Measurements from ENCODE around the gene CPNE4. TPM values are rescaled to one million over a fixed set of nuclear protein-coding genes. Genes with fewer than 3 reads are reported as not detected.
A peak's percentile ranks its signal among the peaks of the same experiment; 100 is the strongest.

Gene CPNE4
- total and polyA plus RNA-seq, 8 donors: 0.15 to 8.9 (median 1.7) TPM

DNA sequence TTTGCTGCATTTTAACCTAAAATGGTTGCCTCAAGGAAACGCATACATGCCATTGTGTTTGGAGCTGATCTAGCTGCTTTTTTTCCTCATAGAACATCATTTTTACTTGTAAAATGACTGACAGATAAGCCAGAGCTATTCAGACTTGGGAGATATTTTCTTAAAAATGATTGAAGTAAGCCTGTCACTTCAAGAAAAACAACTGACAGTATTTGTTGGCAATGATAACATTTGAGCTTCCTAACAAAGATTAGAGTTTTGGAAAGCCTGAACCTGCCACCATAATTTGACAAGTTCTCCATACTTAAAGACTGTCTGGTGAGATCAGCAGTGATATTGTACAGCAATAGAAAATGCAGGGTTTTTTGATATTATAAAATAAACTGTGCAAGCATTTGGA lies 504.4 kb downstream of the CPNE4 start:
- Histone ChIP-seq H3K27ac (no peak overlapping the region), H3K36me3 (no peaks in the 10 kb centered on the region), H3K9me3 (no peaks in the 10 kb centered on the region), H3K27me3 (peaks cover 0 to 34% (median 12%) of the 10 kb centered on the region in 3 donors), H3K4me3 (no peak overlapping the region), H3K4me1 (peaks cover 0 to 6% (median 4%) of the 10 kb centered on the region in 4 donors)
- WGBS, 5 donors: 78 to 92% (median 84%) methylated on average over 1 of the region's 1 CpG
- no peak for DNase-seq
- TF ChIP-seq, protein P1, sequence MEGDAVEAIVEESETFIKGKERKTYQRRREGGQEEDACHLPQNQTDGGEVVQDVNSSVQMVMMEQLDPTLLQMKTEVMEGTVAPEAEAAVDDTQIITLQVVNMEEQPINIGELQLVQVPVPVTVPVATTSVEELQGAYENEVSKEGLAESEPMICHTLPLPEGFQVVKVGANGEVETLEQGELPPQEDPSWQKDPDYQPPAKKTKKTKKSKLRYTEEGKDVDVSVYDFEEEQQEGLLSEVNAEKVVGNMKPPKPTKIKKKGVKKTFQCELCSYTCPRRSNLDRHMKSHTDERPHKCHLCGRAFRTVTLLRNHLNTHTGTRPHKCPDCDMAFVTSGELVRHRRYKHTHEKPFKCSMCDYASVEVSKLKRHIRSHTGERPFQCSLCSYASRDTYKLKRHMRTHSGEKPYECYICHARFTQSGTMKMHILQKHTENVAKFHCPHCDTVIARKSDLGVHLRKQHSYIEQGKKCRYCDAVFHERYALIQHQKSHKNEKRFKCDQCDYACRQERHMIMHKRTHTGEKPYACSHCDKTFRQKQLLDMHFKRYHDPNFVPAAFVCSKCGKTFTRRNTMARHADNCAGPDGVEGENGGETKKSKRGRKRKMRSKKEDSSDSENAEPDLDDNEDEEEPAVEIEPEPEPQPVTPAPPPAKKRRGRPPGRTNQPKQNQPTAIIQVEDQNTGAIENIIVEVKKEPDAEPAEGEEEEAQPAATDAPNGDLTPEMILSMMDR (IDR thresholded peaks at IDR 0.05): no peak
- TF ChIP-seq POLR2AphosphoS5 (IDR thresholded peaks at IDR 0.05) (no peak), POLR2A (IDR thresholded peaks at IDR 0.05) (no peak)
- intact Hi-C loops (cut with DNase I; ENCODE audit: low total_unique reads): no loop called here

DNA sequence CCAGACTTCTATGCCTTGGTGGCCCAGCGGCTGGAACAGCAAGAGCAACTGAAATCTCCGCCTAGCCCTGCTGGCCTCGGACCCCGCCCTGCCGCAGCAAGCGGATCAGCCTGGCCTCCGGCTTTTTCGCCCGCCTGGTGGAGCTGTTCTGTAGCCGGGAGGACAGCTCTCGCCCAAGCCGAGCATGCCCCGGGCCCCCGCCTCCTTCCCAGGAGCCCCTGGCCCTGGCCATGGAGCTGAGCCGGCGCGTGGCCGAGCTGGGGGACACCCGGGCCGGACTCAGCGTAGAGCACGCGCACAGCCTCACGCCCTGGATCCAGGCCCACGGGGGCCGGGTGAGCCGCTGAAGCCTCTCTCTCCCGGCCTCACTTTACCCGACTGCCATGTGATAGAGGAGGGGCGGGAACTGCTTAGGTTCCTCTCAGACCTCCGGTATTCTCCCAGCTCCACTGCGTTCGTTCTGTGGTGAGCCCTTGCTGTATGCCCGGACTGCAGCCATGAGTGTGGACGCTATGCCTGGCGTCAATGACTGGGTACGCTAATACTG lies 507.9 kb downstream of the CPNE4 start:
- 13 to 28% (median 15%) methylated on average over 9 to 37 of the region's 37 CpGs for WGBS, 5 donors
- intact Hi-C loops (cut with DNase I; ENCODE audit: low total_unique reads): no loop called here
- TF ChIP-seq POLR2AphosphoS5 (IDR thresholded peaks at IDR 0.05) (no peak), POLR2A (IDR thresholded peaks at IDR 0.05) (no peak), EP300 (IDR thresholded peaks at IDR 0.05) (no peak)
- TF ChIP-seq, protein P1 (IDR thresholded peaks at IDR 0.05): no peak
- Histone ChIP-seq H3K4me1 (peaks cover 0 to 6% (median 4%) of the 10 kb centered on the region in 4 donors), H3K36me3 (no peaks in the 10 kb centered on the region), H3K27ac (no peak overlapping the region), H3K4me3 (peak overlapping the region; percentile 26 to 38 (median 28)), H3K27me3 (peaks cover 0 to 37% (median 13%) of the 10 kb centered on the region in 3 donors), H3K9me3 (no peaks in the 10 kb centered on the region)
- DNase-seq: peak; percentile 26 to 81

DNA sequence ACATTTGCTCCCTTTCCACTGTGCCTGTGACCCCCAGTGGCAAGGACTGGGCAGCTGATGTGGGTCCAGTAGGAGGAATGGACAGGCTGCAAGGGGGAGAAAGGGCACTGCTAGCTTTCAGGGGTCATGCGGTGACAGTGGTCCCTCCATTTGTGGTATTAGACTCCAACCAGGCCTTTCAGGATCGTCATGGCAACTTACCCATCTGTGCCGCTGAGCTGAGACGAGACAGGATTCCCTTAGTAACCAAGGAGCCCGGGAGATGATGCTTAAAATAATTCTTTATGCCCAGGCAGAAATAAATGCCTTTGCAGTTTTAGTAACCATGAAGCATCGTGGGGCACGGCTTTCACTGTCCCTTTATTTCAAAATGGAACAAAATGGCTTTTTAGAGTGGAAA lies 516.1 kb downstream of the CPNE4 start:
- no peak for DNase-seq
- H3K4me1 ChIP-seq: no peaks in the 10 kb centered on the region
- H3K27ac ChIP-seq: no peak overlapping the region
- no peaks in the 10 kb centered on the region for H3K27me3 ChIP-seq
- TF ChIP-seq POLR2AphosphoS5 (IDR thresholded peaks at IDR 0.05) (no peak), EP300 (IDR thresholded peaks at IDR 0.05) (no peak), POLR2A (IDR thresholded peaks at IDR 0.05) (no peak)
- TF ChIP-seq, protein P1 (IDR thresholded peaks at IDR 0.05): no peak
- H3K9me3 ChIP-seq: peaks cover 0 to 7% (median 2%) of the 10 kb centered on the region in 4 donors
- no peak overlapping the region for H3K4me3 ChIP-seq
- no peaks in the 10 kb centered on the region for H3K36me3 ChIP-seq
- 73 to 88% (median 81%) methylated on average over 7 of the region's 7 CpGs for WGBS, 5 donors
- intact Hi-C loops (cut with DNase I; ENCODE audit: low total_unique reads): no loop called here

DNA sequence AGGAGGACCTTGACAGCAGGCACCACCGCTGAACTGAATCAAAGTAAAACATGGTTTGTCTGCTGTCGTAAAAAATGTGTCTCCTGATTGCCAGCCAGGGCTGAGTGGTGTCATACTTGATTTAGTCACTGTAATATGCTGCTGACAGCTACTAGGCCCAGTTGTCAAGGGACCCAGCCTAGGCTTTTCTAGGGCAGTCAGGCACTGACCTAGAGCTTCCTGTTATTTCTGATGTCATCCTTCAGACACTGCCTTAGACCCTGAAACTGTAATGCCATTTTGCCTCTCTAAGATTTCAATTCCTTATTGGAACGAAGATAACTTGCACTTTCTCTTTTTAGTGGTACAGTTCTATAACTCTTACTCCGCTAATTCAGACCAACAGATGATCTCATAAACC lies 529.4 kb downstream of the CPNE4 start:
- H3K4me1 ChIP-seq: peaks cover 7 to 30% (median 26%) of the 10 kb centered on the region in 4 donors
- H3K27me3 ChIP-seq: peaks cover 0 to 8% (median 0%) of the 10 kb centered on the region in 3 donors
- 71 to 81% (median 78%) methylated on average over 4 of the region's 4 CpGs for WGBS, 5 donors
- intact Hi-C loops (cut with DNase I; ENCODE audit: low total_unique reads): no loop called here
- H3K27ac ChIP-seq: no peak overlapping the region
- H3K4me3 ChIP-seq: no peak overlapping the region
- TF ChIP-seq, protein P1 (IDR thresholded peaks at IDR 0.05): no peak
- no peak for TF ChIP-seq EP300 (IDR thresholded peaks at IDR 0.05)
- DNase-seq: peak in 1 of 2 donors; percentile 1
- peaks cover 0 to under 1% (median under 1%) of the 10 kb centered on the region in 4 donors for H3K9me3 ChIP-seq
- H3K36me3 ChIP-seq: peaks cover 0 to 3% (median 2%) of the 10 kb centered on the region in 4 donors

Measured in stomach (tissue), 9 donors.